Renal cortex interstitium (tissue), 11 donors: ENCODE results near the gene LAMA3. TPM values are rescaled to one million over a fixed set of nuclear protein-coding genes. Genes with fewer than 3 reads are reported as not detected.
"Not testable (repeated sequence)": the region's sequence is repeated elsewhere in the genome, so short reads cannot be mapped to it uniquely, and the experiment has no call there.

Experiments
- DNase-seq, 11 donors: peaks; one replicate each; pipeline ENCODE4 v3.0.0-alpha.2; 2013; ENCODE audit warnings: low read depth in 9 of 11, low spot score in 4 of 11; ENCODE audit errors: extremely low read depth in 1 of 11
- polyA plus RNA-seq, 3 donors: library from polyadenylated mRNA; unstranded; fragments of 120-200 nt; gene quantifications; one replicate each; pipeline ENCODE4 v1.2.1, GENCODE V29; 2013; ENCODE audit not compliant: insufficient read length in 3 of 3

The LAMA3 gene
- polyA plus RNA-seq, 3 donors: 1.7 to 2.2 (median 2.1) TPM

DNA sequence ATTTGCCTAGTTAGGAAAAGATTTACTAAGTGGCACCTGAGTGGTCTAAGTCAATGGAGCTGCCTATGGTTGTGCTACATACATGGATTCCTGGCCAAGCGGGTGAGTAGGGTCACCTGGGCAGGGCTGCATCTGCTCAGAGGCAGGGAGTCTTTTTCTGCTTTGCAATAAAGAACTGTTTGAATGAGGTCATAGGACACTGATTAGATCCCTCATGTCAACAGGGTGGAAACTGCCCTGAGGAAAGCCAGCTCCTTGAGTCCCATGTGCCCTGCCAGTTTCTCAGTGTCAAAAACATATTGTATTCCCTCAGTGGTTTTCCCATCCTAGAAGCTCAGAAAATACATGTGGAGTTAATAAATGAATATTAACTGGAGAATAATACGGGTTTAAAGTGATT, 4.6 kb downstream of the LAMA3 start:
- DNase-seq: no peak

- no peak for DNase-seq
These were observed 5.6 kb downstream of the LAMA3 start for GRCh38 chr18:23694637-23695430.

GRCh38 chr18:23701017-23701416, 11.8 kb downstream of the LAMA3 start:
- no peak for DNase-seq

DNA sequence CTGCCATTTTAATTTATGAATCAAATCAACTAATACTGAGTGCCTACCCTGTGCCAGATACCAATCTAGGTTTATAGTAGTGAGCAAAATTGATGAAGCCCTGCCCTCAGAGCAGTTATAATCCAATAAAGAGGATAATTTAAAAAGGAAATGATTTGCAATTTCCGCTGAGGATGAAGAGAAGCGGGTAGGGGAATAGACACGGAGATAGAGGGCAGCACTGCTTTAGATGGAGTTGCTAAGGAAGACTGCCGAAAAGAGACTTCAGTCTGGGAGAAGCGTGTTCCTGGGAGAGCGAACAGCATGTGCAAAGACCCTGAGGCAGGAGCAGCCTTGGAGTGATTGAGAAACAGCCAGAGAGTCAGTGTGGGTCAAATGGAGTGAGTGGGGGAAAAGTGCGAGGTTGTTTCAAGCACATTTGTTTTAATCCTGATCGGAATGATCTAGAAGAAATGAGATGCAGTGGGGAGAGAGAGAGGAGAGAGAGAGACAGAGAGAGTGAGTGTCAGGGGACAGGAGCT, 12.4 kb downstream of the LAMA3 start:
- no peak for DNase-seq

DNA sequence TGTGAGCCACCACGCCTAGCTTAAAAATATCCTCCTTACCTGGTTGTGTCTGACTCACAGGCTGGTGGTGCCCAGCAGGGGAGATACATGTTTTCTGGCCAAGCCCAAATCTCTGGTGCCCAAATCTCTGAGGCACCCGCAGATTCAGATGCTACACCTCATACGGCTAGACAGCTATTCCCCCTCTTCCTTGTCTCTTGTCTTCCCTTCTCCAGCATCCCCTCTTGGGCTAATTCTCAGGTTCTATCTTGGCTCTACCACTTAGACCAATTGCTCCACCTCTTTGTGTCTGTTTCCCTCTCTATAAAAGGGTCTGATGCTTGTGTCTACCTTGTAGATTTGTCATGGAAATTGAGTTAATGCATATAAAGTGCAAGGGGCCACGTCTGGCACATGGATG, 13.4 kb downstream of the LAMA3 start:
- DNase-seq: no peak

- no peak for DNase-seq
These were observed 14.1 kb downstream of the LAMA3 start for GRCh38 chr18:23703057-23703986.

DNA sequence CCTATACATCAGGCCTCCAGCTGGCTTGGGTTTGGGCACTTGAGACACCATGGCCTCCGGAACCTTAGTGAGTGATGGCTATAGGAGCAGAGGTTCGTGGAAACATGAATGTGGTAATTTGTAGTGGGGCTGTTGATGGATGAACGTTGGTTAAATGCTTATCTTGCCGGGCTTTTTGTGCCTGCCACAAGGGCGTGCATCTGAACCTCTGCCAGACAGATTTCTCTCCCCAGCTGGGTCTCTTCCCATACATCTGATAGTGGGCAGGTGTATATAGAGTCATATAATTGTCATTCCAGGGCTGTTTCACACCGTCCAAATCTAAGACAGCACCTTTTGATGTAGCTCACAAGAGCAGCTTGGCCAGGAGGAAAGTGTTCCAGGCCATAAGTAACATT, 14.7 kb downstream of the LAMA3 start:
- no peak for DNase-seq

- DNase-seq: no peak
These were observed 15.6 kb downstream of the LAMA3 start for GRCh38 chr18:23704806-23705205.

DNA sequence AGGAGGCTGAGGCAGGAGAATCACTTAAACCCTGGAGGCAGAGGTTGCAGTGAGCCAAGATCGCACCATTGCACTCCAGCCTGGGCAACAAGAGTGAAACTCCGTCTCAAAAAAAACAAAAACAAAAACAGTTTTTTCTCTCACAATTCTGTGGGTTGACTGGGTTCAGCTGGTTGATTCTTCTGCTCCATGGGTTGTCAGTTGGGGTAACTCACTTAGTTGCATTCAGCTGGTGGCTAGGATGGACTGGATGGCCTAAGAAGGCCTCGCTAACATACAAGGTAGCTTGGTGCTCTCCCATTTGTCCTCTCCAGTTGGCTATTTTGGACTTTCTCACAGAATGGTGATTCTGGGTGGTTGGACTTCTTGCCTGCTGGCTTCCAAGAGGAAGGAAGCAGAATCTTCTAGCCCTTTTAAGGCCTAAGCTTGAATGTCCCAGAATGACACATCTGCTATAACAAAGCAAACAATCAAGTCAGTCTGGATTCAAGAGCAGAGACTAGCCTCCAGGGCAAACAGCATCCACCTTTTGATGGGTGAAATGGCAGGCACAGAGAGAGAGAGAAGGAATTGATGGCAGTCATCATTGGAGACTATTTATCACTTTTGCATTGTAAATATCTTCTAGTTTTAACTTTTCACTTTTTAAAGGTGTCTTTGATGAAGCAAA, 17.9 kb downstream of the LAMA3 start:
- no peak for DNase-seq

- DNase-seq: no peak
These were observed 20.8 kb downstream of the LAMA3 start for GRCh38 chr18:23710068-23710527.

DNA sequence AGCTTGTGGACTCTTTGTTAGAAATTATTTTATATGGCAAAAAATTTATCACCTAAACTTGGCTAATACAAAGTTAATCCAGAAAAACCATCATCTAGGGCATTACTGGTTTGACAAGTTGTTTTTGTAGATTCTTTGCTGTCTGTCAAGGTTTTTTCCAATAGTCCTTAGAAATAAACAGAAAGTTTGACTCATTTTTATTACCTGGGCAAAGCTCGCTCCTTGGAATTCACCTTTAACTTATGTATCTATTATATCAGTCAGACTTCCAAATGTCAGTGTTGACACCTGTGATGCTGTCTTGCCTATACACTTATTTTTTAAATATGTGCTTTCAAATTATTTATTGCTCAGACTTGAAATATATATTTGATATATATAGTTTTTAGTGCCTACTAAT, 21.7 kb downstream of the LAMA3 start:
- DNase-seq: no peak

- no peak for DNase-seq
These were observed 22.2 kb downstream of the LAMA3 start for GRCh38 chr18:23711426-23711825.

DNA sequence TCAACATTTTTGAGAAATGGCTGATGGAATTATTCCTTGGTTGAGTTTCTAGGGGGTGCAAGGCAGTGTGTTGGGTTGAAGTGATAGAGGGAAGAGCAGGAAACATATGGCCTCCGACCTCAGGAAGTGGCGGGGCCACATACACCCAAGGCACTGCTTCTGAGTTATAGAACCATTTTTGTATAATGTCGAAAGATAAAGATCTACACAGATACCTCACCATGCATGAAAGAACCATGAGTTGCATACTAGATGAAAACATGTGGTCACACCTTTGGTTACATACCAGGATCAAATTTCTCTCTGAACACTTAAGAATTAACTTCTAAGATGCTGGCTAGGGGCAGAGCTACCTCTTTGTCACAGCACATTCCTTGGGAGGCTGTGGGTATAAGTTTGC, 23.2 kb downstream of the LAMA3 start:
- DNase-seq: no peak

GRCh38 chr18:23714576-23714975, 25.3 kb downstream of the LAMA3 start:
- no peak for DNase-seq

- DNase-seq: not testable (repeated sequence)
These were observed 26.8 kb downstream of the LAMA3 start for GRCh38 chr18:23716079-23716478.

- DNase-seq: no peak
These were observed 27.3 kb downstream of the LAMA3 start for GRCh38 chr18:23716516-23716915.

GRCh38 chr18:23716966-23717365, 27.7 kb downstream of the LAMA3 start:
- DNase-seq: no peak

- no peak for DNase-seq
These were observed 29.0 kb downstream of the LAMA3 start for GRCh38 chr18:23718243-23718720.

DNA sequence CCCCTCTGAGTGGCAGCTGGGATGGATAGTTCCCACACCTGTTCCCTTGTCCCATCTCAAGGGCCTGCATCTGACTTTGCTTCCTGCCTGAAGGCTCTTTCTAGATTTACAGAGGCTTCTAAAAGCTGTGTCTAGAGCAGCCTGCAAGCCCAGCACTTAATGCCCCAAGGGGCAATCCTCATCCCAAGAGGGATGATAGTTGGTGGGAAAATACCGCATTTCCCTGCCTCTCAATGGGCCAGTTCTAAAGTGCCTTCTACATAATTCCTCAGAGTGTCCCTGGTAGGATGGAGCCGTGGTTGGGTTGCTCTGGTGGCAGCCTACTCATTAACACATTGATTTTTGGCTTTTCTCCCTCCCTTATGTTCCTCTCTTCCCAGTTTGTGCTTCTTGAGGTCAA, 29.5 kb downstream of the LAMA3 start:
- no peak for DNase-seq
